ENCODE data around the gene PRKG1.

Gene PRKG1

DNA sequence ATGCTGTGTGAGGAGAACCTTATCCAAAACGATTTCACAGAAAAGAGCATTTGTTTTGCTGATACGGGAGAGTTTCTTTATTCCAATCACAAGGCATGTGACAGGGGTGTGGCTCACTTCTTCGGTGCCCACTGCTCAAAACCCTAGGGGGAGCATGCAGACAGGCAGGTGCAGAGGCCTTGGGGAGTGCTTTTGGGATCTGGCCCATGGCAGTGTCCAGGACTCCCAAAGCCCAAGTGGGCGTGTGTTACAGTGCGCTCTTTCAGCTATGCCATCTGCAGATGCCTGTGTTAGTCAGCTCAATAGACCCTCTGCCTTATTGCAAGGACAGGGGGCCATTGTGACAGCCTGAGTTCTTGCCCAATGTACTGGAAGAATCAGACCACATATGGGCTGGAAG, 530.3 kb downstream of the PRKG1 start:
- FAIRE-seq (no peak), DNase-seq (ENCODE audit: insufficient read length) (no peak)
- no peak for TF ChIP-seq POLR2A (IDR thresholded peaks at IDR 0.05; ENCODE audit: low read depth, low read length)
- TF ChIP-seq TAF1 (IDR thresholded peaks at IDR 0.05; ENCODE audit: borderline replicate concordance, low read depth, low read length): no peak
- no peak for TF ChIP-seq POLR2AphosphoS5 (IDR thresholded peaks at IDR 0.05; ENCODE audit: low read depth, low read length)

DNA sequence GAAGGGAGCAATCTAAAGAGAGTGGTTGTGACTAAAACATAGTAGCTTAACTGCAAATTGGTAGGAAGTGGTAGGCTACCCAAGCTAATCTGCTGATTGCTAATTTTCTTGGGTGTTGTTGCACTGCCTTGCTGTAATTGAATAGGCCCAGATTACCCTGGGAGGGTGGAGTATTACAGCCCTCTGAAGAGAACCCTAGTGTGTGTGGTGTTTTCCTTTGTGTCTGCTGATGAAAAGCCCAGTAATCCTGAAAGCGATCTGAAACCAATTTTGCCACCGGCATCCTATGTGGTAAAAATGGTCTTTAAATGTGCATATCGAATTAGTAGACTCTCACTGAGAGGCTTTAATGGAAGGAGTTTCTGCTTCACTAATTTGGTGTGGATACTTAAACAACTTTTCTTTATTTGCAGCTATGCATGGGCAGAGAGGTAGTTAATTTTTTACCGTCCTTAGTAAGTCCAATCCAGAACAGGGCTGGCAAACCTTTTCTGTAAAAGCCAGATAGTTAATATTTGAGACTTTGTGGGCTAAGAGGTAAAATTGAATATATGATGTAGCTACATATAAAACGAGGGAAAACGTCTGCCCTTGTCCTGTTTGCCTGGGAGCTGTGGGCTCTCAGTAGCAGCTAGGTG, 532.7 kb downstream of the PRKG1 start:
- DNase-seq (ENCODE audit: insufficient read length) (no peak), FAIRE-seq (no peak)
- TF ChIP-seq POLR2A (IDR thresholded peaks at IDR 0.05; ENCODE audit: low read depth, low read length): no peak
- no peak for TF ChIP-seq POLR2AphosphoS5 (IDR thresholded peaks at IDR 0.05; ENCODE audit: low read depth, low read length)
- TF ChIP-seq TAF1 (IDR thresholded peaks at IDR 0.05; ENCODE audit: borderline replicate concordance, low read depth, low read length): no peak

DNA sequence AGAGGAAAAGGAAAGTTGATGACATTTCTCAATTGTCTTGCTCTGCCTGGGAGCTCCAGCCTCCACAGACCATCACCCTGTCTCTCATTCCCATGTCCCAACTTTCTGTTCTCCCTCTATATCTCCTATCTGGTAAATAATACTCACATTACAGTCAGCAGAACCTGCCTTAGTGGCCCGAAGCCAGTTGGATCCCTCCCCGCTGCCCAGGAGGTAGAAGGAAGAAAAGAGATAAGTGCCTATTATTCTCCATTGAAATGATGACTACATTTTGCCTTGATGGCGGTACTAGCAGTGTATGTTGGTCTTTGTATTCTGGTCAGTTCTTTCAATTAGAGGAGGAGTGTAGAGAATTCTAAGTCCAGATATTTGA, 533.2 kb downstream of the PRKG1 start:
- FAIRE-seq (no peak), DNase-seq (ENCODE audit: insufficient read length) (no peak)
- TF ChIP-seq TAF1 (IDR thresholded peaks at IDR 0.05; ENCODE audit: borderline replicate concordance, low read depth, low read length): no peak
- TF ChIP-seq POLR2AphosphoS5 (IDR thresholded peaks at IDR 0.05; ENCODE audit: low read depth, low read length): no peak
- TF ChIP-seq POLR2A (IDR thresholded peaks at IDR 0.05; ENCODE audit: low read depth, low read length): no peak

DNA sequence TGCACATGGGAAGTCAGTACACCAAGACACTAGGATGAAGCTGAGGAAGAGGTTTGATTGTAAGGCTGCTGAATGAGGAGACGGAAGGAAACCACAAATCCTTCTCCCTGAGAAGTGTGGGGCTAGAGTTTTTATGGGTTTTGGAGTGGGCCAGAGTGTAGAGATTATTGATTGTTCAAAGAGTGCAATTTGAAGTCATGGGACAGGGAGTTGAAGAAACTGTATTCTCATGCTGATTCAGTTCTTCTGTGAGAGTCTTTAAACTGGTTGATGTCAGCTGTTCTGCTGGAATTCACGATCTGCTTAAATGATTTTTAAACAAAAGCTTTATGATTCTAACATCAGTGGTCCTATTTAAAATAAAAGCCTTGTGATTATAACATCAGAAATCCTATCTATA, 533.9 kb downstream of the PRKG1 start:
- no peak for TF ChIP-seq POLR2A (IDR thresholded peaks at IDR 0.05; ENCODE audit: low read depth, low read length)
- no peak for TF ChIP-seq TAF1 (IDR thresholded peaks at IDR 0.05; ENCODE audit: borderline replicate concordance, low read depth, low read length)
- no peak for TF ChIP-seq POLR2AphosphoS5 (IDR thresholded peaks at IDR 0.05; ENCODE audit: low read depth, low read length)

DNA sequence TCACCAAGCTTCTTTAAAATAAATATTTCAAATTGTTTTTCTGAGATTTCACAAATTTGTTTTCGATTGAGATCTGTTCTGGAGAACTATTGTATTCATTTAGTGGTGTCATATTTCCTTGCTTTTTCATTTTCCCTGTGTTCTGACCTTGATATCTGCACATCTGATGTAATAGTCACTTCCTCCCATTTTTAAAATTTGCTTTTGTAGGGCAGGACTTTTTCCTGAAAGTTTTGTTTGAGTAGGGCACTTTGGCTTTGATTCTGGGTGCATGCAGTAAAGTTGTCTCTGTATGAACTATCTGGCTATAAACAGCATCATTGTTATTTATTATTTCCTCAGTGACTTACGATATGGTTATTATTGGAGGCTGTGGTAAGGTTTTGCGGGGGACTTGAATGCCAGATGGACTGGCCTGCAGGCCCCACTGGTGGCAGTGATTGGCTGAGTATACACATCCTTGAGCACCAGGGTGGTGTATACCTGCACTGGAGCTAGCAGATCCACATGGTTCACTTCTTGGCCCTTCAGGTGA, 541.5 kb downstream of the PRKG1 start:
- TF ChIP-seq POLR2AphosphoS5 (IDR thresholded peaks at IDR 0.05; ENCODE audit: low read depth, low read length) (no peak), TAF1 (IDR thresholded peaks at IDR 0.05; ENCODE audit: borderline replicate concordance, low read depth, low read length) (no peak), POLR2A (IDR thresholded peaks at IDR 0.05; ENCODE audit: low read depth, low read length) (no peak)
- DNase-seq (ENCODE audit: insufficient read length) (no peak), FAIRE-seq (no peak)

More for the DNA sequence above, 533.9 kb downstream of the PRKG1 start:
- no peak for FAIRE-seq
- no peak for DNase-seq (ENCODE audit: insufficient read length)

DNA sequence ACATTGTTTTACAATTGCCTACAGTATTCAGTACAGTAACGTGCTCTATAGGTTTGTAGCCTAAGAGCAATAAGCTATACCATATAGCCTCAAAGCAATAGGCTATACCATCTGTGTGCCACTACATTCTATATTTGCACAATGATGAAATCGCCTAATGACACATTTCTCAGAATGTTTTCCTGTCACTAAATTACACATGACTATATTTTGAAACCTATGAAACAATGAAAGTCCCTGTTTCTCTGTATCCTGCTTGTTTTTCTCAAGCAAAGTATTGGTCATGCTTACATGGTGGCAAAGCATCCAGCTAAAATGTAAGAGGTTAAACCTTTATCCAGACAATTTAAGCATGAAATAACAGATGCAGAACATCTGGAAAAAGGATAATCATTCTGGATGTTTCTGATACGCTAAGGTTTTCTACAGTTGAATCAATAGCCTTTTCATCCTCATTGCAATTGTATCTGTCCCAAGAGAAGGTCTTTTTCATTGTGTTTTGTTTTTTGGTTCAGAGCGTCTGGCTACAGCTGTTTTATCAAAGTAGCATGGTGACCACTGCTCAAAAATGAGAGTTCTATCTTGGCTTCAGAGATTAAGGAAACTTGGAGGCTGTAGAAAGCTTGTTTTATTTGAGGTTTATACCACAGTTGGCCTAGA, 543.4 kb downstream of the PRKG1 start:
- no peak for TF ChIP-seq POLR2AphosphoS5 (IDR thresholded peaks at IDR 0.05; ENCODE audit: low read depth, low read length)
- TF ChIP-seq TAF1 (IDR thresholded peaks at IDR 0.05; ENCODE audit: borderline replicate concordance, low read depth, low read length): no peak
- no peak for TF ChIP-seq POLR2A (IDR thresholded peaks at IDR 0.05; ENCODE audit: low read depth, low read length)
- FAIRE-seq (no peak), DNase-seq (ENCODE audit: insufficient read length) (no peak)

DNA sequence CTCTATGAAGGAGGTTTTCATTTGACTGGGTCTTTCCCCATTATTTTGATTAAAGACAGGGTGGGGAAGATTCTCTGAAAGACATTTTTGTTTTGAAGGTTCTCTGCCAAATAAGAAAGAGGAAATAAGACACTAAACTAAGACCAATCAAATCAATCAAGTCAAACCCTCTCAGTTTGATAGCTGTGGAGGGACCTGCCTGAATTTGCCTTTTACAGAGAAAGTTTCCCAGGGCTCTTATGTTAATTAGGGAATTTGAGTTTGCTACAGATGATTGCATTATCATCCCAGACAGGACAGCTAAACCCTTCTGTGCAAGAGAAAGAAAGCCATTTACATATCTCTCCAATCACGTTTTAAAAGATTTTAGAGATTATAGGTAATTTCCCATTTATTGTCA, 545.1 kb downstream of the PRKG1 start:
- no peak for DNase-seq (ENCODE audit: insufficient read length)
- no peak for FAIRE-seq
- TF ChIP-seq POLR2AphosphoS5 (IDR thresholded peaks at IDR 0.05; ENCODE audit: low read depth, low read length) (no peak), TAF1 (IDR thresholded peaks at IDR 0.05; ENCODE audit: borderline replicate concordance, low read depth, low read length) (no peak), POLR2A (IDR thresholded peaks at IDR 0.05; ENCODE audit: low read depth, low read length) (no peak)

DNA sequence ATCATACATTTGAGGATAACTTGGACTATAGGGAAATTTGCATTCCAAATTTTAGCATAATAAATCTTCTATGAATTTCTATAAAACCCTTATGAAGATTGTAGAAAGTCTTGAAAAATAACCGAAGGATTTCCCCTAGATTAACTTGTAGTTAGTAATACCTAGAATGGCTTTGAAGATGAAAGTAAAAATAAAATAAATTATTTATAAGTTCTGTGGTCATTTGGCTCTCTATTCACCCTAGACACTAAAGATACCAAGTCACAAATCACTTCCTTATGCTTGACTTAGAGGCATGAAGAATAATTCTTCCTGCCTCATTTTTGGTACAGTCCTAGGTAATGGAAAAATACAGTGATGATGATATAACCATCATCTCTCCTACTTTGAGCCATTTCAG, 545.8 kb downstream of the PRKG1 start:
- no peak for FAIRE-seq
- TF ChIP-seq POLR2AphosphoS5 (IDR thresholded peaks at IDR 0.05; ENCODE audit: low read depth, low read length) (no peak), TAF1 (IDR thresholded peaks at IDR 0.05; ENCODE audit: borderline replicate concordance, low read depth, low read length) (no peak), POLR2A (IDR thresholded peaks at IDR 0.05; ENCODE audit: low read depth, low read length) (no peak)

DNA sequence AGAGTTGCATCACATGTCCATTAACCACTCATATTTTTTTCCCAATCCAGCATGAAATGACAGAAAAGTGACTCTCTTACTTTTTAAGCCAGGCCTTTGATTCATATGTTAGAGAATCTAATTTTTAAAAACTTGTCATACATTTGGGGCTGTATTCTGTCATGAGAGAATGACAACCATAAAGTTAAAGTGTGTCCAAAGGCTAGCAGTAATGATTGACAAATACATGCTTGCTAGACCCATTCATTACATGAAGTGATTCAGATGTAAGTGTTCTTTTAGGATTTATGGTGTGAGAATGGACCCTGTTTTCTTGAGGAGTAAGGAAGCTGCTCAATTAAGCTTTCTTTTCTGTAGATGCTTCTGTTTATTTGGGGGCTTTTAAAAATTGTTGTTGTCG, 549.7 kb downstream of the PRKG1 start:
- DNase-seq (ENCODE audit: insufficient read length) (no peak), FAIRE-seq (no peak)
- TF ChIP-seq TAF1 (IDR thresholded peaks at IDR 0.05; ENCODE audit: borderline replicate concordance, low read depth, low read length): no peak
- no peak for TF ChIP-seq POLR2AphosphoS5 (IDR thresholded peaks at IDR 0.05; ENCODE audit: low read depth, low read length)
- TF ChIP-seq POLR2A (IDR thresholded peaks at IDR 0.05; ENCODE audit: low read depth, low read length): no peak

More for the DNA sequence above, 545.8 kb downstream of the PRKG1 start:
- DNase-seq (ENCODE audit: insufficient read length): no peak

DNA sequence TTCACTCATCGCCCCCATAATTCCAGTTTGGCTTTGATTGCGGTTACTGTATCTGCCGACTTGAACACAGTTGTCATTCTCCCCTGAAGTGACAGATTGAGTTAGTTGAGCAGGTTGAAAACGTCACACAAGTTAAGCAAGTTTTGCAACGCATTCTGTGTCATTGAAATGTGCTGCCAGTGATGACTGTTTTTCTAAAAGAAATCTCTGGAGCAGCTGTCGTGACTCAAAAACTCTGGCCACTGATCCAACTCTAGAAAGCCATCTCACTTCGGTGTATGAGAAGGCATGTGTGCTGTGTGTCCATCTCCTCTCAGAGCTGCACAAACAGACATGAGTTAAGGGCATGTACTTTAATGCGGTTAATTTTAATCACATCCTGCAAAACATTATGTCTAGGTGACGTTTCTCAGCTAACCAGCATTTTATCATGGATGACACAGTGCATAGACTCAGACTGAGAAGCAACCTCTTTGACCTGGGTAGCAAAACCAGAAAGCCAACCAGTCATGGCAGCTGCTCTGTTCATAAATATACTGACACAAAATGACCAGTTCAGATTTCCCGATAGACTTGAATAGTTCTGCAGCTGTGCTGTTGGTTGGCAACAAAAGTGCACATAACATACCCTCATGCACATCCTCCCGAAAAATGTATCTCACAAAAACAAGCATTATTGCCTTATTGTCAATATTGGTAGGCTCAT, 555.8 kb downstream of the PRKG1 start:
- FAIRE-seq (no peak), DNase-seq (ENCODE audit: insufficient read length) (no peak)
- TF ChIP-seq POLR2AphosphoS5 (IDR thresholded peaks at IDR 0.05; ENCODE audit: low read depth, low read length) (no peak), POLR2A (IDR thresholded peaks at IDR 0.05; ENCODE audit: low read depth, low read length) (no peak), TAF1 (IDR thresholded peaks at IDR 0.05; ENCODE audit: borderline replicate concordance, low read depth, low read length) (no peak)

DNA sequence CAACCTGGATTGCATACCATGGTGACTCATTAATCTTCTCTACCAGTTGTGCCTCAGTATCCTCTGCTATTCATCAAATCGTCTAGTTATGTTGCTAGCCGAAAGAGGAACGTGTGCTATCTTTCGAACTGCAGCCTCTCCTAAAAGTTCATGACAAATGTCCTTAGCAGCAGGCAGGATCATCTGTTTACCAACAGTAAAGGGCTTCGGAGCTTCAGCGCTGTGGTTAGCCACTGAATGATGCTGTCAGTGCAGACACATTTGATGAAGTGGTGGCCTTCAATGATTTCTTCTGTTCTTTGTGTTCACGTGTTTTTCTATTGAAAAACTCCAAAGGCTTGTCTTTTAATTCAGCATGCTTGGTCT, 556.3 kb downstream of the PRKG1 start:
- FAIRE-seq: no peak

DNA sequence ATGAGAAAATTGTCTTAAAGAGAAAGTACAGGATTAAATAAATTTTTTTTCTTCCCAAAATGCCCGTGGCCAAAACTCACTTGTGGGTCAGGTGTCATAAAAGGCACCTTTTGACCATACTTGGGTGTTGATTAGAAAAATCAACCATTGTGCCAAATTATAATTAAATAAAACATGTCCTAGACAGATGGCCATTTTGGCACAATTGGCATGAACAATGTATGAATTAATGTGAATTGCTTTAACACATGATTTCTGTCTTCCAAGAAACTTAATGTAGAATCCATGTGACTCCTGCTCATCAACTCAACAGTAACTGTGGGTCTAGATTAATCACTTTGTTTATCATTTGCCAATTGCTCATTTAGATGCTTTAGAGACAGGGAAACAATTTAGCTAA, 561.1 kb downstream of the PRKG1 start:
- FAIRE-seq (no peak), DNase-seq (ENCODE audit: insufficient read length) (no peak)
- TF ChIP-seq TAF1 (IDR thresholded peaks at IDR 0.05; ENCODE audit: borderline replicate concordance, low read depth, low read length) (no peak), POLR2AphosphoS5 (IDR thresholded peaks at IDR 0.05; ENCODE audit: low read depth, low read length) (no peak), POLR2A (IDR thresholded peaks at IDR 0.05; ENCODE audit: low read depth, low read length) (no peak)

More for the DNA sequence above, 556.3 kb downstream of the PRKG1 start:
- no peak for TF ChIP-seq TAF1 (IDR thresholded peaks at IDR 0.05; ENCODE audit: borderline replicate concordance, low read depth, low read length)
- DNase-seq (ENCODE audit: insufficient read length): no peak
